HUES64 (cell line): ENCODE results near the gene PACRGL.
"Not testable (repeated sequence)": the region's sequence is repeated elsewhere in the genome, so short reads cannot be mapped to it uniquely, and the experiment has no call there.

Experiments
- H3K27ac ChIP-seq: 2 replicates; pipeline ENCODE4 v1.7.0; 2013; ENCODE audit warnings: low read depth, low read length, inconsistent platforms
- H3K27me3 ChIP-seq: 2 replicates; pipeline ENCODE4 v1.6.1; 2013; ENCODE audit warnings: mild to moderate bottlenecking, low read length; ENCODE audit not compliant: insufficient read depth
- H3K36me3 ChIP-seq: 2 replicates; pipeline ENCODE4 v1.6.1; 2013; ENCODE audit warnings: mild to moderate bottlenecking, low read length; ENCODE audit not compliant: insufficient read depth
- H3K4me1 ChIP-seq: 2 replicates; pipeline ENCODE4 v1.6.1; 2013; ENCODE audit warnings: mild to moderate bottlenecking, low read length, moderate library complexity; ENCODE audit not compliant: insufficient read depth
- H3K4me3 ChIP-seq: 2 replicates; pipeline ENCODE4 v1.5.1; 2013; ENCODE audit warnings: mild to moderate bottlenecking, low read length, moderate library complexity
- H3K9ac ChIP-seq: 2 replicates; pipeline ENCODE4 v1.6.1; 2013; ENCODE audit warnings: mild to moderate bottlenecking, low read depth, low read length
- H3K9me3 ChIP-seq: 2 replicates; pipeline ENCODE4 v1.6.1; 2013; ENCODE audit warnings: low read depth, low read length; ENCODE audit not compliant: insufficient read depth
- WGBS: fragments of 150-250, 120-280 bp; methylation state at CpG from one replicate; pipeline ENCODE4 v1.1.7; 2013; ENCODE audit warnings: missing lambda C conversion rate; 5-methylcytosine and 5-hydroxymethylcytosine counted together

PACRGL gene

DNA sequence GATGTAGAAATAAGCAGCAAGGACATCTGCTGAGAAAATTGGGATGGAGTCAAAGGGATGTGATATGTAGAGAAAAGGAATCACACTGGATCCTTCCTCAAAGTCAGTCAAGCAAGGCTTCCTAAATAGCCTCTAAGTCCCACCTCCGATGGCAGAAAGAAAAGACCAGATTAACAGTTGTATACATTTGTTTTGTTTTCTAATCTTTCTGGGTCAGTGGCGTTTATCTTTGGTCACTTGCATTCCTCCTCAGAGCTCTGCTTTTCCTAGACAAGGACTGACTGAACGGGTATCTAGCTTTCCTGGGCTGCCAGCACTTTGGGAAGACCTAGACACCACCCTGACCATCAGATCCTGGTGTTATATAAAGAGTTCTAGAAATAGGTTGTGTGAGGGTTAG is 23.2 kb downstream of the PACRGL start:
- WGBS, result 91% methylated on average over 3 of the region's 3 CpGs
- H3K36me3 ChIP-seq, result peaks cover 71% of the 10 kb centered on the region
- H3K27ac ChIP-seq, result no peak overlapping the region
- no peak overlapping the region for H3K9ac ChIP-seq
- H3K4me1 ChIP-seq, result peaks cover 10% of the 10 kb centered on the region; the same call in 1 of the 2 replicates
- H3K27me3 ChIP-seq, result no peaks in the 10 kb centered on the region
- H3K9me3 ChIP-seq, result peaks cover 26% of the 10 kb centered on the region; the same call in 1 of the 2 replicates
- H3K4me3 ChIP-seq, result no peak overlapping the region

- H3K4me1 ChIP-seq, result peaks cover 10% of the 10 kb centered on the region; the same call in 1 of the 2 replicates
- peaks cover 83% of the 10 kb centered on the region for H3K36me3 ChIP-seq
- H3K27me3 ChIP-seq, result no peaks in the 10 kb centered on the region
- no peak overlapping the region for H3K27ac ChIP-seq
- no peak overlapping the region for H3K9ac ChIP-seq
- 80% methylated on average over 6 of the region's 6 CpGs for WGBS
- peaks cover 26% of the 10 kb centered on the region; the same call in 1 of the 2 replicates for H3K9me3 ChIP-seq
- no peak overlapping the region for H3K4me3 ChIP-seq
Observed at GRCh38 chr4:20724915-20725314, 24.7 kb downstream of the PACRGL start.

DNA sequence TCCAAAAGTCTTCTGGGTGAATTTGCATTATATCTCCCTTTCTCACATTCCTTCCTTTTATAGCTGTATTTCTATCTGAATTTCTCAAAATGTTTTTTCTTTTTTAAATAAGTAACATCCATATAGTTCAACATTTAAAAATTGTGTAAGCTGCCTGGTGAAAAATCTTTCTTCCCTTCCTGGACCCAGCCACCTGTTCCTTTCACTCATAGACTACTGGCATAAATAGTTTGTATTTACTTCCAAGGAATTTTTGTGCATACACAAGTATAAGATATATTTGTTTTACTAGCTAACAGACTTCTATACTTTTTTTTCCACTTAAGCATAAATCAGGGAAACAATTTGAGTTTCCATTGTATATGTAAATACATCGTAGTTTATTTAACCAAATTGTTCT is 35.7 kb downstream of the PACRGL start:
- Histone ChIP-seq H3K36me3 (peaks cover 68% of the 10 kb centered on the region), H3K9ac (no peak overlapping the region), H3K4me3 (no peak overlapping the region), H3K4me1 (no peaks in the 10 kb centered on the region), H3K27me3 (no peaks in the 10 kb centered on the region), H3K27ac (no peak overlapping the region), H3K9me3 (peaks cover 46% of the 10 kb centered on the region)
- no CpG with 5 or more reads among the region's 1 CpG for WGBS

- not testable (repeated sequence) for H3K4me1 ChIP-seq, H3K27me3 ChIP-seq, H3K27ac ChIP-seq, H3K9me3 ChIP-seq, H3K9ac ChIP-seq, H3K4me3 ChIP-seq, H3K36me3 ChIP-seq
- WGBS, result 92% methylated on average over 4 of the region's 4 CpGs
Observed at GRCh38 chr4:20746000-20746399, 45.7 kb downstream of the PACRGL start.

DNA sequence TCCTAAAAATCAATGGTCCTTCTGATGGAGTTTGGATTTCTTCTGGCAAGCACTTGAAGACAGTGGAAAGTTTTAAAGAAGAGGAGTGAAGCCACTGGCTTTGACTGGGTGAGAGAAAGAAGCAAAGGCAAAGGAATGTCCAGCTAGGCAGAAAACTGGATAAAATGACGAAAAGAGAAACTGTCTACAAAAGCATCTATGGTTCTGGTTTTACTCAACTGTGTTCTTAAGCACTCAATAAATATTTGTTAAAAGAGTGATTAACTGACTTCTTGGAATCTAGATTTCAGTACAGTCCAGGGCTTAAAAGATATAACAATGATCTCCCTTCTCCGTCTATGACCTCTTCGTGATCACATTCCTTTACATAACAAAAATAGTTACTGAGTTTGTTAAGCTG is 52.4 kb downstream of the PACRGL start:
- no peaks in the 10 kb centered on the region for H3K9me3 ChIP-seq
- no peaks in the 10 kb centered on the region for H3K4me1 ChIP-seq
- H3K27me3 ChIP-seq, result no peaks in the 10 kb centered on the region
- WGBS, result 100% methylated on average over 2 of the region's 3 CpGs
- no peak overlapping the region for H3K9ac ChIP-seq
- H3K4me3 ChIP-seq, result no peak overlapping the region
- no peak overlapping the region for H3K27ac ChIP-seq
- 0 out of 2 replicates have a peak, but pooled peaks cover 5% of the 10 kb centered on the region for H3K36me3 ChIP-seq

- no peak overlapping the region for H3K4me3 ChIP-seq
- H3K27me3 ChIP-seq, result no peaks in the 10 kb centered on the region
- WGBS, result 100% methylated on average over 1 of the region's 1 CpG
- no peaks in the 10 kb centered on the region for H3K4me1 ChIP-seq
- H3K9me3 ChIP-seq, result no peaks in the 10 kb centered on the region
- no peak overlapping the region for H3K27ac ChIP-seq
- H3K9ac ChIP-seq, result no peak overlapping the region
- 0 out of 2 replicates have a peak, but pooled peaks cover 5% of the 10 kb centered on the region for H3K36me3 ChIP-seq
Observed at GRCh38 chr4:20754036-20754435, 53.8 kb downstream of the PACRGL start.

DNA sequence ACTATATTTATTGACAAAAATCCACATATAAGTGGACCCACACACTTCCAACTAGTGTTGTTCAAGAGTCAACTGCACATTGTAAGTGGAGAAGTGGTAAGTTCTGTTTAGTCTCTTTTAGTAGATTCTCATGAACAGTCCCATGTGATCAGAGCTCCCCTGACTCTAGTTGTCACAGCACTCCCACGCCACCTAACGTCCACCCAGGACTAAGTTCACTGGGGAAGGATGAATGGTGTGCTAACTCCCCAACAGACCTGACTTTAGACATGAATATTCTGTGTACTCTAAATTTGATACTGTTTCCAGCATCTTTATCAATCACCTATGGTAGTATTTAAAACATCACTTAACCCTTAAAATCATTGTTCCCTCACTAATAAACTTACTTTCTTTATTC is 59.8 kb downstream of the PACRGL start:
- no peaks in the 10 kb centered on the region for H3K36me3 ChIP-seq
- no peak overlapping the region for H3K9ac ChIP-seq
- no peak overlapping the region for H3K4me3 ChIP-seq
- H3K4me1 ChIP-seq, result no peaks in the 10 kb centered on the region
- no peak overlapping the region for H3K27ac ChIP-seq
- no peaks in the 10 kb centered on the region for H3K9me3 ChIP-seq
- no CpG with 5 or more reads among the region's 2 CpGs for WGBS
- H3K27me3 ChIP-seq, result no peaks in the 10 kb centered on the region

DNA sequence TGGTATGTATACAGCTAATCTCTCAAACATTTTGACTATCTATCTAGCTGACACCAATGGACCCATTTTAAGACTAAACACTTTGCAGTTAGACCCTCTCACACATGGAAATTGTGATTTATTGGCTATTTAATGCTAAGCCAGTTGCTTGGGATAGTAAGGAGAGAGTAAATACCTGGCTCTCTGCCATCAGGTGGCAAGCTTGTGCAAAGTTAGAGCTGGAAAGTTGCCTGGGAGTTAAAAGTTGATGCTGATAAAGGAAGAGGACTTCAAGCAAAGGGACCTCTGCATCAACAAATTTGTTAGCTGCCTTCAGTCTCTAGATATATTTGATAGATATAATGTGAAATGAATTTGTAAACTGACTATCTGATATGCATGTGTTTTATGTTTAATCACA is 61.1 kb downstream of the PACRGL start:
- Histone ChIP-seq H3K27ac (no peak overlapping the region), H3K27me3 (no peaks in the 10 kb centered on the region), H3K9me3 (no peaks in the 10 kb centered on the region), H3K4me3 (no peak overlapping the region), H3K4me1 (no peaks in the 10 kb centered on the region), H3K9ac (no peak overlapping the region), H3K36me3 (no peaks in the 10 kb centered on the region)

- Histone ChIP-seq H3K4me3 (no peak overlapping the region), H3K27me3 (no peaks in the 10 kb centered on the region), H3K4me1 (no peaks in the 10 kb centered on the region), H3K9ac (no peak overlapping the region), H3K36me3 (no peaks in the 10 kb centered on the region), H3K27ac (no peak overlapping the region), H3K9me3 (no peaks in the 10 kb centered on the region)
- 100% methylated on average over 1 of the region's 1 CpG for WGBS
Observed at GRCh38 chr4:20761826-20762225, 61.6 kb downstream of the PACRGL start.

DNA sequence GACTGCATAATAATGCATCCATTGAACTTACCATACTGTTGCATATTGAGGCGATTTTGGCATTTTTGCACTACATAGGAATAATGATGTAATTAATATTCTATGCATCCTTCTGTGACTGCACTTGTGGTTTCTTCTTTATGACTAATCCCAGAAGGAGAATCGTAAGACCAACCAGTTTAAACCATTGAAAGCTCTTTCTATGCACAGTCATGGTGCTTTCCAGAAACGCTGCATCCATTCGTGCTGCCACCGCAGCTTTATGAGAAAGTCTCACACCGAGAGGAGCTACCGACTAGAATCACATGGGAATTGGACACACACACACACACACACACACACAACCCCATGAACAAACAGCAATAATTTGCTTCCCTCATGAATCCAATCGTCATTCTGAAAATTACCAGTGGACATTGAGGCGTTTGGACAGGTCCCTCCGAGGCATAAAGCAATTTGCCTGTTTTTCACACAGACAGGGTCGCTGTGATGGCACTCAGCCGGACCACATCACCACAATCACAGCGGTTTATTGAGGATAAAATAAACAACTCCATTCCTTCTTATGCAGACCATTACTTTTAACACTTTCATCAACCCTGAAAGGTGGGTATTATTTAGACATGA is 64.2 kb downstream of the PACRGL start:
- WGBS, result 91% methylated on average over 12 of the region's 13 CpGs
- Histone ChIP-seq H3K4me3 (no peak overlapping the region), H3K9ac (no peak overlapping the region), H3K4me1 (no peaks in the 10 kb centered on the region), H3K27me3 (no peaks in the 10 kb centered on the region), H3K9me3 (no peaks in the 10 kb centered on the region), H3K36me3 (no peaks in the 10 kb centered on the region), H3K27ac (no peak overlapping the region)

DNA sequence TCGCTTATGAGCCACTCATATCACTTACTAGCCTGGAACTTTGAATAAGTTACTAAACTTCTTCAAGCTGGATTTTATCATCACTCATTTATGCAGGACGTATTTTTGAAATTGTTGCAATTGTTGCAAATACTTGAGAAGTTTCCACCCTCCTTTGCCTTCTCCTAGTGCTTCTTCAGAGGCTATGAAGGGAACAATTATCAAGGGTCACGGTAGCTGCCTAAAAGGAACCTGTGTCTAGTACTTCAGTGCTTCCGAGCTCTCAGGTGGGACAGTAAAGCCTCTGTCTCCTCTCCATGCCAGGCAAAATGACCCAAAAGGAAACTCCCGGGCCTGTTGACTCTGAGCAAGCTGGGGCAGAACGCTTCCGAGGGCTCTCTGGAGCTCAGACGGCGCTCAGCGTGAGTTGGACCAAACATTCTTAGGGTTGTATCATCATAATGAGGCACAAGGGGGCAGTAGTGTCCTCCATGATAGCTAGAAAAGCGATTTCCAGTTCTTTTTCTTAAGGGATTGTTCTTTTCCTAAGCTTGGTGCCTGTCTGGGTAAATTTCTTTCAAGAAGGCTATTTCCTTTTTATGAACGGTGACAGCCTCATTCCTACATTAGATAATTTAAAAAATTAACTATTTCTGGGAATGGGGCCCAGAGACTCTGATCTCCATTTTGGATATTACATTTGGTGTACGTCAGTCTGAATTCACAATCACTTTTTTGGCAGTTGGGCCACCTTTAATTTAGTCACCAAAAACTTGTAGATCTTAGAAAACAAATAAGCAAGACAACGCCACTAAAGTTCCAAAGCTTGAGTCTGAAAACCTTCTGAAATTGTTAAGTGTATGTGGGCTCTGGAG is 73.1 kb downstream of the PACRGL start:
- no peaks in the 10 kb centered on the region for H3K4me1 ChIP-seq
- no peaks in the 10 kb centered on the region for H3K36me3 ChIP-seq
- no peak overlapping the region for H3K9ac ChIP-seq
- no peaks in the 10 kb centered on the region for H3K27me3 ChIP-seq
- no peaks in the 10 kb centered on the region for H3K9me3 ChIP-seq
- H3K27ac ChIP-seq, result no peak overlapping the region
- no peak overlapping the region for H3K4me3 ChIP-seq
- WGBS, result 45% methylated on average over 13 of the region's 14 CpGs
